SH-SY5Y (cell line): ENCODE measurements around the gene BMP8B.

ENCODE experiments used
- GATA2 ChIP-seq: IDR thresholded peaks from 2 replicates; pipeline ENCODE4 v1.6.1; 2011; ENCODE audit warnings: mild to moderate bottlenecking, low read depth, low read length
- GATA3 ChIP-seq: IDR thresholded peaks from 2 replicates; pipeline ENCODE4 v1.6.1; 2011; ENCODE audit warnings: low read depth, mild to moderate bottlenecking, low read length, moderate library complexity

The BMP8B gene

GRCh38 chr1:39819091-39819812 is 30.6 kb upstream of the BMP8B start:
- TF ChIP-seq GATA2 (no peak), GATA3 (no peak)

GRCh38 chr1:39818482-39818881 is 29.8 kb upstream of the BMP8B start:
- no peak for TF ChIP-seq GATA2
- no peak for TF ChIP-seq GATA3

- TF ChIP-seq GATA2 (no peak), GATA3 (no peak)
These were observed 27.9 kb upstream of the BMP8B start for GRCh38 chr1:39816415-39817090.

GRCh38 chr1:39812913-39813312 is 24.2 kb upstream of the BMP8B start:
- TF ChIP-seq GATA3: no peak
- no peak for TF ChIP-seq GATA2

GRCh38 chr1:39808784-39809517 is 20.3 kb upstream of the BMP8B start:
- TF ChIP-seq GATA3: no peak
- no peak for TF ChIP-seq GATA2

- TF ChIP-seq GATA2: no peak
- TF ChIP-seq GATA3: no peak
These were observed 16.7 kb upstream of the BMP8B start for GRCh38 chr1:39805385-39805784.

GRCh38 chr1:39802496-39803260 is 14.0 kb upstream of the BMP8B start:
- TF ChIP-seq GATA3 (no peak), GATA2 (no peak)

GRCh38 chr1:39800471-39800835 is 11.8 kb upstream of the BMP8B start:
- TF ChIP-seq GATA2: no peak
- no peak for TF ChIP-seq GATA3

- TF ChIP-seq GATA2 (no peak), GATA3 (no peak)
These were observed 11.3 kb upstream of the BMP8B start for GRCh38 chr1:39799770-39800470.

- TF ChIP-seq GATA3: no peak
- TF ChIP-seq GATA2: no peak
These were observed 7.0 kb upstream of the BMP8B start for GRCh38 chr1:39795651-39796050.

- TF ChIP-seq GATA2: no peak
- TF ChIP-seq GATA3: no peak
These were observed 3.2 kb upstream of the BMP8B start for GRCh38 chr1:39791838-39792237.

GRCh38 chr1:39789571-39790110 is 976 bp upstream of the BMP8B start:
- no peak for TF ChIP-seq GATA3
- TF ChIP-seq GATA2: no peak

- no peak for TF ChIP-seq GATA2
- TF ChIP-seq GATA3: no peak
These were observed 273 bp downstream of the BMP8B start for GRCh38 chr1:39788426-39788757.
